ENCODE results near the gene MYCBPAP. TPM values are rescaled to one million over a fixed set of nuclear protein-coding genes. Genes with fewer than 3 reads are reported as not detected.

MYCBPAP gene
- total RNA-seq, 2 experiments from 2014 or later, result 0.78 to 1.5 TPM

- no peaks in the 10 kb centered on the region for H3K4me1 Mint-ChIP-seq (ENCODE audit: low read depth)
- no peaks in the 10 kb centered on the region for H3K4me1 ChIP-seq (ENCODE audit: insufficient read depth, low read length)
- no peaks in the 10 kb centered on the region for H3K36me3 ChIP-seq (ENCODE audit: insufficient read depth, low read length)
- intact Hi-C loops (cut with DNase I, micrococcal nuclease), result no loop called here
- TF ChIP-seq CTCF (IDR thresholded peaks at IDR 0.05), result no peak
- H3K36me3 Mint-ChIP-seq (ENCODE audit: low read depth), result no peaks in the 10 kb centered on the region
- DNase-seq (no peak), ATAC-seq (ENCODE audit: poor library complexity) (no peak)
- H3K9me3 Mint-ChIP-seq, result no peaks in the 10 kb centered on the region
- H3K4me3 ChIP-seq (ENCODE audit: low read length), result no peak overlapping the region
- H3K27ac ChIP-seq (ENCODE audit: low read depth in 1 of 2, low read length in 2 of 2), result no peak overlapping the region
- H3K27me3 Mint-ChIP-seq, result peaks cover 7% of the 10 kb centered on the region
- H3K4me3 Mint-ChIP-seq, result no peak overlapping the region
- CTCF ChIA-PET, result no interaction called here
- H3K27me3 ChIP-seq (ENCODE audit: control insufficient read depth in 1 of 2, insufficient read depth in 2 of 2, low read length in 2 of 2), result no peaks in the 10 kb centered on the region
- POLR2A ChIA-PET, result no interaction called here
- no peak overlapping the region for H3K27ac Mint-ChIP-seq
- no peaks in the 10 kb centered on the region for H3K9me3 ChIP-seq (ENCODE audit: control insufficient read depth in 1 of 2, insufficient read depth in 1 of 2, low read length in 2 of 2)
Observed at GRCh38 chr17:50460831-50461526, 47.3 kb upstream of the MYCBPAP start.

- Mint-ChIP-seq H3K9me3 (no peaks in the 10 kb centered on the region), H3K36me3 (ENCODE audit: low read depth) (no peaks in the 10 kb centered on the region), H3K27ac (no peak overlapping the region), H3K27me3 (peaks cover 7% of the 10 kb centered on the region), H3K4me1 (ENCODE audit: low read depth) (no peaks in the 10 kb centered on the region), H3K4me3 (no peak overlapping the region)
- no peaks in the 10 kb centered on the region for H3K27me3 ChIP-seq (ENCODE audit: control insufficient read depth in 1 of 2, insufficient read depth in 2 of 2, low read length in 2 of 2)
- H3K27ac ChIP-seq (ENCODE audit: low read depth in 1 of 2, low read length in 2 of 2), result no peak overlapping the region
- H3K4me3 ChIP-seq (ENCODE audit: low read length), result no peak overlapping the region
- CTCF ChIA-PET, result no interaction called here
- TF ChIP-seq CTCF (IDR thresholded peaks at IDR 0.05), result no peak
- POLR2A ChIA-PET, result no interaction called here
- H3K4me1 ChIP-seq (ENCODE audit: insufficient read depth, low read length), result peaks cover 5% of the 10 kb centered on the region
- no peak for DNase-seq
- H3K36me3 ChIP-seq (ENCODE audit: insufficient read depth, low read length), result no peaks in the 10 kb centered on the region
- no peaks in the 10 kb centered on the region for H3K9me3 ChIP-seq (ENCODE audit: control insufficient read depth in 1 of 2, insufficient read depth in 1 of 2, low read length in 2 of 2)
- ATAC-seq (ENCODE audit: poor library complexity), result no peak
- intact Hi-C loops (cut with DNase I, micrococcal nuclease), result no loop called here
Observed at GRCh38 chr17:50461550-50462132, 46.6 kb upstream of the MYCBPAP start.

- Histone ChIP-seq H3K4me1 (ENCODE audit: insufficient read depth, low read length) (peaks cover 9% of the 10 kb centered on the region), H3K4me3 (ENCODE audit: low read length) (no peak overlapping the region), H3K36me3 (ENCODE audit: insufficient read depth, low read length) (no peaks in the 10 kb centered on the region), H3K27me3 (ENCODE audit: control insufficient read depth in 1 of 2, insufficient read depth in 2 of 2, low read length in 2 of 2) (peaks cover 1 to 4% of the 10 kb centered on the region in 2 experiments), H3K27ac (ENCODE audit: low read depth in 1 of 2, low read length in 2 of 2) (no peak overlapping the region), H3K9me3 (ENCODE audit: control insufficient read depth in 1 of 2, insufficient read depth in 1 of 2, low read length in 2 of 2) (no peaks in the 10 kb centered on the region)
- CTCF ChIA-PET, result no interaction called here
- no peak for DNase-seq
- peaks cover 14% of the 10 kb centered on the region for H3K27me3 Mint-ChIP-seq
- peaks cover under 1% of the 10 kb centered on the region for H3K4me1 Mint-ChIP-seq (ENCODE audit: low read depth)
- TF ChIP-seq CTCF (IDR thresholded peaks at IDR 0.05), result no peak
- H3K9me3 Mint-ChIP-seq, result no peaks in the 10 kb centered on the region
- POLR2A ChIA-PET, result no interaction called here
- no peak overlapping the region for H3K4me3 Mint-ChIP-seq
- no peaks in the 10 kb centered on the region for H3K36me3 Mint-ChIP-seq (ENCODE audit: low read depth)
- ATAC-seq (ENCODE audit: poor library complexity), result no peak
- H3K27ac Mint-ChIP-seq, result no peak overlapping the region
- intact Hi-C loops (cut with DNase I, micrococcal nuclease), result no loop called here
Observed at GRCh38 chr17:50462446-50462845, 45.8 kb upstream of the MYCBPAP start.

Measured in CD4-positive, alpha-beta T cell (primary cell).